Dendritic cell treated with granulocyte-macrophage colony-stimulating factor and Interleukin-4, amounts not matched to agents 40 ng/mL and 50 ng/mL, for 4 days (primary cell): ENCODE data around the gene USP14.
"Not testable (repeated sequence)": the region's sequence is repeated elsewhere in the genome, so short reads cannot be mapped to it uniquely, and the experiment has no call there.

Experiments
- H3K27ac Mint-ChIP-seq: one replicate; pipeline ENCODE4 v1.8.0; 2022; ENCODE audit warnings: mild to moderate bottlenecking, mixed read lengths
- H3K27me3 Mint-ChIP-seq: one replicate; pipeline ENCODE4 v1.8.0; 2022; ENCODE audit warnings: mild to moderate bottlenecking, mixed read lengths
- H3K36me3 Mint-ChIP-seq: one replicate; pipeline ENCODE4 v1.8.0; 2022; ENCODE audit warnings: low read depth, mixed read lengths
- H3K4me1 Mint-ChIP-seq: one replicate; pipeline ENCODE4 v1.8.0; 2022; ENCODE audit warnings: low read depth, mixed read lengths
- H3K4me3 Mint-ChIP-seq: one replicate; pipeline ENCODE4 v1.8.0; 2022; ENCODE audit warnings: mild to moderate bottlenecking, moderate library complexity, mixed read lengths
- H3K9me3 Mint-ChIP-seq: one replicate; pipeline ENCODE4 v1.8.0; 2022; ENCODE audit warnings: mixed read lengths
- intact Hi-C: fragments of 100-400 bp; cut with micrococcal nuclease; formaldehyde crosslinking; loops from one replicate; pipeline ENCODE4 v1.15.0; 2022

USP14 gene

GRCh38 chr18:158128-159036, at the start of gene USP14:
USP14 (plus strand) TSS chr18:158557; CDS start chr18:158699, 142 bp downstream.
- intact Hi-C loops, result loop anchor here (1.0 kb wide), 1 partner anchor 110 kb away; the partner anchor contains the start of gene THOC1
- no peaks in the 10 kb centered on the region for H3K27me3 Mint-ChIP-seq
- H3K36me3 Mint-ChIP-seq, result peaks cover 17% of the 10 kb centered on the region
- H3K4me1 Mint-ChIP-seq, result peaks cover 26% of the 10 kb centered on the region
- peak within 1 kb of the TSS; percentile 91 for H3K4me3 Mint-ChIP-seq
- no peaks in the 10 kb centered on the region for H3K9me3 Mint-ChIP-seq
- peak within 1 kb of the TSS; percentile 93 for H3K27ac Mint-ChIP-seq

GRCh38 chr18:108665-109063, 49.7 kb upstream of the USP14 start:
- H3K27ac Mint-ChIP-seq, result not testable (repeated sequence)

GRCh38 chr18:109130-109921, 49.0 kb upstream of the USP14 start:
- H3K4me1 Mint-ChIP-seq, H3K36me3 Mint-ChIP-seq, H3K27ac Mint-ChIP-seq, H3K4me3 Mint-ChIP-seq, intact Hi-C loops: not testable (repeated sequence)
- peaks cover 47% of the 10 kb centered on the region for H3K9me3 Mint-ChIP-seq
- H3K27me3 Mint-ChIP-seq, result peaks cover 11% of the 10 kb centered on the region

More at GRCh38 chr18:108665-109063, 49.7 kb upstream of the USP14 start:
- intact Hi-C loops, H3K4me3 Mint-ChIP-seq, H3K4me1 Mint-ChIP-seq, H3K36me3 Mint-ChIP-seq: not testable (repeated sequence)
- peaks cover 47% of the 10 kb centered on the region for H3K9me3 Mint-ChIP-seq
- H3K27me3 Mint-ChIP-seq, result peaks cover 13% of the 10 kb centered on the region

- peaks cover 11% of the 10 kb centered on the region for H3K27me3 Mint-ChIP-seq
- H3K36me3 Mint-ChIP-seq, intact Hi-C loops, H3K4me3 Mint-ChIP-seq, H3K27ac Mint-ChIP-seq, H3K4me1 Mint-ChIP-seq: not testable (repeated sequence)
- peaks cover 47% of the 10 kb centered on the region for H3K9me3 Mint-ChIP-seq
Observed at GRCh38 chr18:109922-110261, 48.5 kb upstream of the USP14 start.

GRCh38 chr18:110351-111201, 47.8 kb upstream of the USP14 start:
- H3K4me3 Mint-ChIP-seq, result not testable (repeated sequence)

GRCh38 chr18:111306-112014, 46.9 kb upstream of the USP14 start:
- Mint-ChIP-seq H3K36me3 (no peaks in the 10 kb centered on the region), H3K9me3 (peaks cover 47% of the 10 kb centered on the region), H3K4me3 (peak overlapping the region; percentile 72), H3K27me3 (peaks cover 11% of the 10 kb centered on the region), H3K4me1 (no peaks in the 10 kb centered on the region), H3K27ac (peak overlapping the region; percentile 67)
- intact Hi-C loops, result no loop called here

More at GRCh38 chr18:110351-111201, 47.8 kb upstream of the USP14 start:
- intact Hi-C loops, H3K4me1 Mint-ChIP-seq, H3K36me3 Mint-ChIP-seq, H3K27ac Mint-ChIP-seq: not testable (repeated sequence)
- peaks cover 47% of the 10 kb centered on the region for H3K9me3 Mint-ChIP-seq
- peaks cover 11% of the 10 kb centered on the region for H3K27me3 Mint-ChIP-seq

DNA sequence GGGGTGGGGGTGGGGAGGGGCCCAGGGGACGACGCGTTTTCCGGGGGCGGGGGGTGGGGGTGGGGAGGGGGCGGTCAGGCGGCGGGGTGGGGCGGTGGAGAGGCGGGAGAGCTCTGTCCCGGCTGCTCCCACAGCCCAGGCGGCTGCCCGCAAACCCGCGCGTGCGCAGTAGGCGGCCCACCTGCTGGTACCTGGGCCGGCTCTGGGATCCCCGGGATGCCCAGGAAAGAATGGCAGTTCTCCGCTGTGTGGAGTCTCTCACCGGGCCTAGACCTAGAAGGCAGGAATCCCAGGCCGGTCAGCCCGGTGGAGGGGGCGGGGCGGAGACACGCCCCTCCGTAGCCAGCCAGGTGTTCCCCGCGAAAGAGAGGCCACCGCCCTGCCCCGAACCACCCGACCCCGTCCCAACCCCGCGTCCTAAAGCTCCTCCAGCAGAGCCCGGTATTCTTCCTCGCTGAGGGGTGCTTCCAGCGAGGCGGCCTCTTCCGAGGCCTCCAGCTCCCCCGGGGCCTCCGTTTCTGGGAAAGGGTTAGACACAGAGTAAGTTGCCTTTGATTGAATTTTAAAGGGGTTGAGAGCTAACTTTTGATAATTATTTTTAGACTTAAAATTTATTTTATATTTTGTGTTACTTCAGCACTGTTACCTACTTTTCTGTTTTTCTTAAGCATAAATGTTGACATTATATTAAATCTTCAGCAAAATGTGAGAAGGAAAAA, 46.2 kb upstream of the USP14 start:
- Mint-ChIP-seq H3K27me3 (peaks cover 11% of the 10 kb centered on the region), H3K9me3 (peaks cover 41% of the 10 kb centered on the region), H3K27ac (peak overlapping the region; percentile 67)
- H3K4me1 Mint-ChIP-seq, H3K36me3 Mint-ChIP-seq, H3K4me3 Mint-ChIP-seq, intact Hi-C loops: not testable (repeated sequence)

- H3K27ac Mint-ChIP-seq, H3K27me3 Mint-ChIP-seq, H3K4me1 Mint-ChIP-seq, H3K36me3 Mint-ChIP-seq, intact Hi-C loops, H3K9me3 Mint-ChIP-seq, H3K4me3 Mint-ChIP-seq: not testable (repeated sequence)
Observed at GRCh38 chr18:120539-121260, 37.7 kb upstream of the USP14 start.

- intact Hi-C loops, result no loop called here
- Mint-ChIP-seq H3K36me3 (no peaks in the 10 kb centered on the region), H3K27ac (no peak overlapping the region), H3K27me3 (no peaks in the 10 kb centered on the region), H3K4me1 (no peaks in the 10 kb centered on the region), H3K9me3 (peaks cover 6% of the 10 kb centered on the region), H3K4me3 (no peak overlapping the region)
Observed at GRCh38 chr18:135045-135444, 23.3 kb upstream of the USP14 start.

- Mint-ChIP-seq H3K4me3 (no peak overlapping the region), H3K36me3 (no peaks in the 10 kb centered on the region), H3K4me1 (no peaks in the 10 kb centered on the region), H3K27me3 (no peaks in the 10 kb centered on the region), H3K27ac (no peak overlapping the region), H3K9me3 (no peaks in the 10 kb centered on the region)
- intact Hi-C loops, result no loop called here
Observed at GRCh38 chr18:136433-136832, 21.9 kb upstream of the USP14 start.

DNA sequence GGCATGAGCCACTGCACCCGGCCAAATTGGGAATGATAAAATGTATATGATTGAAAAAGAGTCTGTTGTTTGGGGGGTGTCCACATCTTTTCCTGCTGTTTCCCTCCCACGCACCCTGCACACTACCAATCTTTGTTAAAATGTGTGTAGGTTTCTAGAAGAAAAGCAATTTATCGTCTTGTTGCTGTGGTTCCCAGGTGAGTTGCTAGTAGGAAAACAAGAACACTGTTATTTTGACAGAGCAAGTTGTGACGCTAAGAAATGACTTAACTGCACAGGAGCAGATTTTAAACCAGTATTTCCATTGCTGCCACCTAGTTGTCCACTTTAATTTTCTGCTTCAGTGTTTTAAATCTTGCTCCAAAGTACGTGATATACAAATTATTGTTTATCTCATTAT, 21.0 kb upstream of the USP14 start:
- Mint-ChIP-seq H3K27ac (no peak overlapping the region), H3K4me1 (no peaks in the 10 kb centered on the region), H3K4me3 (no peak overlapping the region), H3K27me3 (no peaks in the 10 kb centered on the region), H3K36me3 (no peaks in the 10 kb centered on the region), H3K9me3 (no peaks in the 10 kb centered on the region)
- intact Hi-C loops, result no loop called here

DNA sequence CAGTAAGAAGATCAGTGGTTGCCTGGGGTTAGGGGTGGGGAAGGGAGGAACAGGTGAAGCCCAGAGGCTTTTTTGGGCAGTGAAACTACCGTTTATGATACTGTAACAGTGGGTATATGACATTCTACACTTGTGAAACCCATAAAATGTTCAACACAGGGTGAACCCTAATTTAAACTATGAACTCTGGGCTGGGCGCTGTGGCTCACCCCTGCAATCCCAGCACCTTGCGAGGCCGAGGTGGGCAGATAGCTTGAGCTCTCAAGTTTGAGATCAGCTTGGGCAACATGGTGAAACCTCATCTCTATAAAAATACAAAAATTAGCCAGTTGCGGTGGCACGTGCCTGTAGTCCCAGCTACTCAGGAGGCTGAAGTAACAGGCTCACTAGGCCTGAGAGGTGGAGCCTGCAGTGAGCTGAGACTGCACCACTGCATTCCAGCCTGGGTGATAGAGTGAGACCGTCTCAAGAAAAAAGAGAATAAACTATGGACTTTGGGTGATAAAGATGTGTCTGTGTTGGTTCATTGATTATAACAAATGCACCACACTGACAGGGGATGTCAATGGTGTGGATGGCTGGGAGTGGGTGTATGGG, 17.6 kb upstream of the USP14 start:
- Mint-ChIP-seq H3K4me1 (no peaks in the 10 kb centered on the region), H3K27me3 (peaks cover 2% of the 10 kb centered on the region), H3K36me3 (no peaks in the 10 kb centered on the region), H3K9me3 (no peaks in the 10 kb centered on the region), H3K27ac (no peak overlapping the region), H3K4me3 (no peak overlapping the region)
- intact Hi-C loops, result no loop called here
